ENCODE results near the gene TGM1.

GRCh38 chr14:24281636-24282035, 18.7 kb upstream of the TGM1 start:
- TF ChIP-seq FOXK2 (IDR thresholded peaks at IDR 0.05): no peak
- TF ChIP-seq FOXA1 (IDR thresholded peaks at IDR 0.05): no peak
- TF ChIP-seq LEF1 (IDR thresholded peaks at IDR 0.05; ENCODE audit: borderline replicate concordance): no peak
- TF ChIP-seq CTBP1 (IDR thresholded peaks at IDR 0.05; ENCODE audit: borderline replicate concordance): no peak
- TF ChIP-seq SP1 (IDR thresholded peaks at IDR 0.05): no peak

Measured in HEK293T (cell line).